Activated CD4-positive, alpha-beta T cell treated with anti-CD3 and anti-CD28 coated beads, Interleukin-2, Interleukin-4, amounts not matched to agents 100 ng/mL and 50 ng/mL, durations not matched to agents 16 hours and 8 hours (primary cell): ENCODE results near the gene TYW1.
"Not testable (repeated sequence)": the region's sequence is repeated elsewhere in the genome, so short reads cannot be mapped to it uniquely, and the experiment has no call there.

Experiments used
- DNase-seq: peaks from one replicate; pipeline ENCODE4 v3.0.0-alpha.2; 2020; ENCODE audit warnings: low spot score

Gene TYW1

GRCh38 chr7:67251986-67252558 lies 255.4 kb downstream of the TYW1 start:
- no peak for DNase-seq

GRCh38 chr7:67255076-67255475 lies 258.4 kb downstream of the TYW1 start:
- DNase-seq = not testable (repeated sequence)

- DNase-seq = not testable (repeated sequence)
Observed at GRCh38 chr7:67257779-67258178, 261.1 kb downstream of the TYW1 start.

GRCh38 chr7:67259363-67259762 lies 262.7 kb downstream of the TYW1 start:
- not testable (repeated sequence) for DNase-seq

GRCh38 chr7:67260166-67260586 lies 263.5 kb downstream of the TYW1 start:
- DNase-seq = not testable (repeated sequence)

GRCh38 chr7:67264000-67264399 lies 267.4 kb downstream of the TYW1 start:
- not testable (repeated sequence) for DNase-seq

GRCh38 chr7:67266070-67266469 lies 269.4 kb downstream of the TYW1 start:
- not testable (repeated sequence) for DNase-seq

- DNase-seq = no peak
Observed at GRCh38 chr7:67267914-67268313, 271.3 kb downstream of the TYW1 start.

GRCh38 chr7:67269916-67270315 lies 273.3 kb downstream of the TYW1 start:
- DNase-seq = not testable (repeated sequence)
